ENCODE measurements around the gene PRRT1B.

DNA sequence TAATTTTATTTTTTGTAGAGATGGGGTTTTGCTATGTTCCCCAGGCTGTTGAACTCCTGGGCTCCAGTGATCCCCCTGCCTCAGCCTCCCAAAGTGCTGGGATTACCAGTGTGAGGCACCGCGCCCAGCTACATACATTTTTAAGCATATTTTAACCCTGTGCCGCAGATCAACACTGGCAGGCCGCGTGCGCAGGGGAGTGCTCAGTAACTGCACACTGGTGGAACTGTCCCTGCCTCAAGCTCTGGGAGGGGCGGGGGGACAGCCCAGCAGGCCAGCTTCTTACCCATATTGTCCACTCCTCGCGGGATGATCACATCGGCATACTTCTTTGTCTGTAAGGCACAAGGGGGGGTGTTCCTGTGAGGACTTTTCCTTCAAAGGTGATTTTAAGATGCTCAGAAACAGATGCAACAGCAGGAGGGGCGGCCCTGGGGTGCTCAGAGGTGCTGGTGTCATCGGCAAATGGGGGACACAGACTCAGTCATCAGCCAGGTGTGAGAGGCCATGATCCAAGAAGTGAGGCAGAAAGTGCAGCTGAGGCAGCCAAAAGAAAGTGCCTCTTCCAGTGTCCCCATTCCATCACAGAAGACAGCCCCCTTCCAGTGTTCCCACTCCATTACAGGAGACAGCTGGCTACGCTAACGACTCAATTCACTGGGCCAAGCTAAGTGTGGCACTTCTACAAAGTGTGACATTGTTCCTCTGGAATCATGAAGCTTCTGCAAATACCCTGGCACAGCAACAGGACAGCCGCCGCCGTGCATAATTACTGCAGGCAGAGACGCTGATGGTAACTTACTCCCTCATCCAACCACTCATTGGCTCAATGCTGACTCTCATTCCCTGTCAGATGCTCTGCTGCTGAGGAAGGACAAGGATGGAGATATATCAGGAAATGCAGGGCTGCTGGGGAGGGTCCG is 19.4 kb upstream of the PRRT1B start:
- TF ChIP-seq MBD2 (IDR thresholded peaks at IDR 0.05; ENCODE audit: borderline replicate concordance, low read depth) (no peak), ATF2 (CRISPR knock-in tag; IDR thresholded peaks at IDR 0.05) (no peak), KAT8 (IDR thresholded peaks at IDR 0.05; ENCODE audit: low read depth) (no peak), EGR1 (conservative IDR thresholded peaks at IDR 0.05) (no peak), CBX1 (IDR thresholded peaks at IDR 0.05; ENCODE audit: low read depth) (no peak), POU5F1 (IDR thresholded peaks at IDR 0.05; ENCODE audit: borderline replicate concordance, low read depth, low read length, partially characterized antibody) (no peak), ZNF263 (CRISPR knock-in tag; IDR thresholded peaks at IDR 0.05; ENCODE audit: borderline replicate concordance) (no peak), TCF7 (IDR thresholded peaks at IDR 0.05; ENCODE audit: borderline replicate concordance) (no peak), BDP1 (IDR thresholded peaks at IDR 0.05; ENCODE audit: insufficient read depth, insufficient read length) (no peak), ZNF561 (CRISPR knock-in tag; conservative IDR thresholded peaks at IDR 0.05) (no peak), EZH2 (IDR thresholded peaks at IDR 0.05; ENCODE audit: borderline replicate concordance, low read depth, low read length) (no peak), TAF1 (IDR thresholded peaks at IDR 0.05; ENCODE audit: control insufficient read depth, extremely low read depth, insufficient read depth, low read length, severe bottlenecking) (no peak)
- TF ChIP-seq, protein P1, sequence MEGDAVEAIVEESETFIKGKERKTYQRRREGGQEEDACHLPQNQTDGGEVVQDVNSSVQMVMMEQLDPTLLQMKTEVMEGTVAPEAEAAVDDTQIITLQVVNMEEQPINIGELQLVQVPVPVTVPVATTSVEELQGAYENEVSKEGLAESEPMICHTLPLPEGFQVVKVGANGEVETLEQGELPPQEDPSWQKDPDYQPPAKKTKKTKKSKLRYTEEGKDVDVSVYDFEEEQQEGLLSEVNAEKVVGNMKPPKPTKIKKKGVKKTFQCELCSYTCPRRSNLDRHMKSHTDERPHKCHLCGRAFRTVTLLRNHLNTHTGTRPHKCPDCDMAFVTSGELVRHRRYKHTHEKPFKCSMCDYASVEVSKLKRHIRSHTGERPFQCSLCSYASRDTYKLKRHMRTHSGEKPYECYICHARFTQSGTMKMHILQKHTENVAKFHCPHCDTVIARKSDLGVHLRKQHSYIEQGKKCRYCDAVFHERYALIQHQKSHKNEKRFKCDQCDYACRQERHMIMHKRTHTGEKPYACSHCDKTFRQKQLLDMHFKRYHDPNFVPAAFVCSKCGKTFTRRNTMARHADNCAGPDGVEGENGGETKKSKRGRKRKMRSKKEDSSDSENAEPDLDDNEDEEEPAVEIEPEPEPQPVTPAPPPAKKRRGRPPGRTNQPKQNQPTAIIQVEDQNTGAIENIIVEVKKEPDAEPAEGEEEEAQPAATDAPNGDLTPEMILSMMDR (IDR thresholded peaks at IDR 0.05 in 2 of 3, conservative IDR thresholded peaks at IDR 0.05 in 1 of 3; ENCODE audit: insufficient read depth in 2 of 3, low read depth in 1 of 3, low read length in 3 of 3), result no peak
